ENCODE measurements around the gene IGHMBP2. TPM values are rescaled to one million over a fixed set of nuclear protein-coding genes. Genes with fewer than 3 reads are reported as not detected.

Gene IGHMBP2
- total RNA-seq, 1 donor from 2014 or later = 30.1 TPM

GRCh38 chr11:68958211-68958610, 54.5 kb downstream of the IGHMBP2 start:
- no peak overlapping the region for H3K4me3 Mint-ChIP-seq
- H3K36me3 Mint-ChIP-seq (ENCODE audit: low read depth) = no peaks in the 10 kb centered on the region
- no peaks in the 10 kb centered on the region for H3K27me3 Mint-ChIP-seq (ENCODE audit: low read depth)
- no peak for DNase-seq (ENCODE audit: low read depth, low spot score)
- no peaks in the 10 kb centered on the region for H3K9me3 Mint-ChIP-seq
- peaks cover 4% of the 10 kb centered on the region for H3K4me1 Mint-ChIP-seq
- H3K27ac Mint-ChIP-seq (ENCODE audit: unreplicated experiment) = no peak overlapping the region
- no peak for TF ChIP-seq CTCF (conservative IDR thresholded peaks at IDR 0.05)

- H3K36me3 Mint-ChIP-seq (ENCODE audit: low read depth) = no peaks in the 10 kb centered on the region
- H3K4me1 Mint-ChIP-seq = peaks cover 4% of the 10 kb centered on the region
- peak overlapping the region; percentile 62 for H3K27ac Mint-ChIP-seq (ENCODE audit: unreplicated experiment)
- TF ChIP-seq CTCF (conservative IDR thresholded peaks at IDR 0.05) = no peak
- no peaks in the 10 kb centered on the region for H3K9me3 Mint-ChIP-seq
- no peaks in the 10 kb centered on the region for H3K27me3 Mint-ChIP-seq (ENCODE audit: low read depth)
- H3K4me3 Mint-ChIP-seq = no peak overlapping the region
- no peak for DNase-seq (ENCODE audit: low read depth, low spot score)
Observed at GRCh38 chr11:68959465-68960293, 56.0 kb downstream of the IGHMBP2 start.

GRCh38 chr11:68960294-68961071, 56.8 kb downstream of the IGHMBP2 start:
- Mint-ChIP-seq H3K4me1 (peaks cover under 1% of the 10 kb centered on the region), H3K9me3 (no peaks in the 10 kb centered on the region), H3K4me3 (no peak overlapping the region), H3K36me3 (ENCODE audit: low read depth) (no peaks in the 10 kb centered on the region), H3K27ac (ENCODE audit: unreplicated experiment) (no peak overlapping the region), H3K27me3 (ENCODE audit: low read depth) (no peaks in the 10 kb centered on the region)
- TF ChIP-seq CTCF (conservative IDR thresholded peaks at IDR 0.05) = no peak
- DNase-seq (ENCODE audit: low read depth, low spot score) = no peak

- Mint-ChIP-seq H3K9me3 (no peaks in the 10 kb centered on the region), H3K36me3 (ENCODE audit: low read depth) (no peaks in the 10 kb centered on the region), H3K4me3 (no peak overlapping the region), H3K4me1 (no peaks in the 10 kb centered on the region), H3K27ac (ENCODE audit: unreplicated experiment) (no peak overlapping the region), H3K27me3 (ENCODE audit: low read depth) (no peaks in the 10 kb centered on the region)
- no peak for DNase-seq (ENCODE audit: low read depth, low spot score)
- no peak for TF ChIP-seq CTCF (conservative IDR thresholded peaks at IDR 0.05)
Observed at GRCh38 chr11:68961245-68961644, 57.6 kb downstream of the IGHMBP2 start.

GRCh38 chr11:68962527-68963250, 59.0 kb downstream of the IGHMBP2 start:
- Mint-ChIP-seq H3K27ac (ENCODE audit: unreplicated experiment) (peak overlapping the region; percentile 35), H3K36me3 (ENCODE audit: low read depth) (no peaks in the 10 kb centered on the region), H3K4me1 (no peaks in the 10 kb centered on the region), H3K9me3 (no peaks in the 10 kb centered on the region), H3K27me3 (ENCODE audit: low read depth) (no peaks in the 10 kb centered on the region), H3K4me3 (no peak overlapping the region)
- DNase-seq (ENCODE audit: low read depth, low spot score) = no peak
- TF ChIP-seq CTCF (conservative IDR thresholded peaks at IDR 0.05) = no peak

Measured in neural crest cell (in vitro differentiated cells).